Endothelial cell of umbilical vein (primary cell): ENCODE data around the gene SYT14. TPM values are rescaled to one million over a fixed set of nuclear protein-coding genes. Genes with fewer than 3 reads are reported as not detected.
"Not testable (repeated sequence)": the region's sequence is repeated elsewhere in the genome, so short reads cannot be mapped to it uniquely, and the experiment has no call there.

ENCODE experiments used
- BruUV-seq: library from RNA; stranded (reverse); fragments of 400-500 nt; replicated peaks from 2 replicates; lab custom pipeline; 2021; lab: Mats Ljungman, UMichigan
- CTCF ChIA-PET: fragments of 300-600, 350-600 bp; sonication (Branson Sonifier 250); formaldehyde crosslinking; loops from one replicate; lab custom pipeline; 2021; ENCODE audit warnings: antibody characterized with exemption, inconsistent platforms; lab: Charles Lee
- POLR2A ChIA-PET: fragments of 300-600, 350-600 bp; sonication (Branson Sonifier 250); formaldehyde crosslinking; loops from one replicate; lab custom pipeline; 2021; ENCODE audit warnings: antibody characterized with exemption, inconsistent platforms; lab: Charles Lee
- DNase-seq: peaks from one replicate; pipeline ENCODE4 v3.0.0-alpha.2; 2011; ENCODE audit warnings: low read depth, low spot score
- FAIRE-seq: peaks from 2 replicates; lab custom pipeline; 2011; peaks lifted over from hg19 to GRCh38; lab: Jason Lieb, UNC
- H2AFZ ChIP-seq: 2 replicates; pipeline ENCODE4 v1.6.0; 2012; ENCODE audit warnings: low read depth, low read length, control low read depth, inconsistent platforms
- H3K27ac ChIP-seq: 2 replicates; pipeline ENCODE4 v1.5.1; 2011; ENCODE audit warnings: low read depth, mild to moderate bottlenecking, control low read depth, low read length, moderate library complexity; ENCODE audit not compliant: insufficient read depth
- H3K27me3 ChIP-seq, 2 experiments: 2 replicates each; pipeline versions ENCODE4 v1.6.0 to v1.6.1; 2011; ENCODE audit warnings: low read length in 2 of 2, mixed read lengths in 1 of 2; ENCODE audit not compliant: control insufficient read depth in 2 of 2, insufficient read depth in 2 of 2
- H3K36me3 ChIP-seq, 2 experiments: 2 replicates in 1 of 2; 3 replicates in 1 of 2; pipeline ENCODE4 v1.5.1; 2011; ENCODE audit warnings: low read length in 2 of 2, mild to moderate bottlenecking in 1 of 2, moderate library complexity in 1 of 2; ENCODE audit not compliant: control insufficient read depth in 2 of 2, insufficient read depth in 2 of 2; ENCODE audit errors: extremely low read depth in 1 of 2
- H3K4me1 ChIP-seq: 3 replicates; pipeline ENCODE4 v1.5.1; 2011; ENCODE audit warnings: mild to moderate bottlenecking, low read length; ENCODE audit not compliant: control insufficient read depth, insufficient read depth; ENCODE audit errors: extremely low read depth
- H3K4me2 ChIP-seq: 2 replicates; pipeline ENCODE4 v1.6.1; 2011; ENCODE audit warnings: low read length, control low read depth, mixed read lengths; ENCODE audit not compliant: insufficient read depth
- H3K4me3 ChIP-seq, 3 experiments: fragments of 200-600 bp in 1 of 3; sonication (generic), shearing (Covaris generic) in 1 of 3; replicated peaks in 1 of 3; 2 replicates each; pipeline ENCODE4 v1.5.1; 2011 to 2016; ENCODE audit warnings: control low read depth in 3 of 3, low read length in 3 of 3, mild to moderate bottlenecking in 2 of 3, inconsistent platforms in 1 of 3, low read depth in 1 of 3, moderate library complexity in 1 of 3; ENCODE audit not compliant: insufficient read depth in 1 of 3
- H3K79me2 ChIP-seq: 2 replicates; pipeline ENCODE4 v1.6.0; 2012; ENCODE audit warnings: low read length, inconsistent platforms; ENCODE audit not compliant: control insufficient read depth, insufficient read depth
- H3K9ac ChIP-seq: replicated peaks from 2 replicates; pipeline ENCODE3; 2011; ENCODE audit warnings: low read length, control low read depth; ENCODE audit not compliant: insufficient read depth; ENCODE audit errors: extremely low read depth
- H3K9me1 ChIP-seq: replicated peaks from 3 replicates; pipeline ENCODE4 v1.6.0; 2011; ENCODE audit warnings: mild to moderate bottlenecking, low read length; ENCODE audit not compliant: control insufficient read depth, insufficient read depth; ENCODE audit errors: extremely low read depth
- H3K9me3 ChIP-seq: replicated peaks from 2 replicates; pipeline ENCODE4 v1.5.1; 2012; ENCODE audit warnings: low read length, inconsistent platforms; ENCODE audit not compliant: control insufficient read depth, insufficient read depth
- H4K20me1 ChIP-seq: replicated peaks from 2 replicates; pipeline ENCODE3; 2011; ENCODE audit warnings: mild to moderate bottlenecking, low read length; ENCODE audit not compliant: control insufficient read depth, insufficient read depth; ENCODE audit errors: extremely low read depth
- CTCF ChIP-seq, 2 donors: IDR thresholded peaks; 1 replicate in 1 of 2; 2 replicates in 1 of 2; pipeline ENCODE4 v1.5.1; 2011; ENCODE audit warnings: low read length in 2 of 2, mild to moderate bottlenecking in 2 of 2, moderate library complexity in 2 of 2, control low read depth in 1 of 2, inconsistent platforms in 1 of 2, low read depth in 1 of 2; ENCODE audit not compliant: insufficient read depth in 1 of 2; ENCODE audit errors: extremely low read depth in 1 of 2
- EZH2 ChIP-seq: IDR thresholded peaks from 2 replicates; pipeline ENCODE4 v1.6.1; 2012; ENCODE audit warnings: borderline replicate concordance, low read depth, mild to moderate bottlenecking, moderate library complexity, low read length, inconsistent platforms; ENCODE audit not compliant: severe bottlenecking
- FOS ChIP-seq: IDR thresholded peaks from 2 replicates; pipeline ENCODE4 v1.6.1; 2011; ENCODE audit warnings: mild to moderate bottlenecking, low read length, moderate library complexity, borderline replicate concordance; ENCODE audit not compliant: insufficient read depth
- GATA2 ChIP-seq: IDR thresholded peaks from 2 replicates; pipeline ENCODE4 v1.7.0; 2011; ENCODE audit warnings: low read depth, mild to moderate bottlenecking, moderate library complexity, mixed read lengths, low read length; ENCODE audit not compliant: insufficient read length, insufficient read depth
- JUN ChIP-seq: IDR thresholded peaks from 2 replicates; pipeline ENCODE4 v1.6.1; 2011; ENCODE audit warnings: borderline replicate concordance, low read depth; ENCODE audit not compliant: insufficient read length, insufficient read depth
- MAX ChIP-seq: IDR thresholded peaks from 2 replicates; pipeline ENCODE4 v1.6.1; 2011; ENCODE audit not compliant: insufficient read depth, insufficient read length
- POLR2A ChIP-seq: IDR thresholded peaks from 2 replicates; pipeline ENCODE4 v1.6.1; 2012; ENCODE audit warnings: low read depth, mild to moderate bottlenecking, control low read depth, low read length
- POLR2AphosphoS5 ChIP-seq: IDR thresholded peaks from 2 replicates; pipeline ENCODE4 v1.6.1; 2012; ENCODE audit warnings: low read depth, mild to moderate bottlenecking, control low read depth, low read length, moderate library complexity; ENCODE audit not compliant: insufficient read depth
- dilution Hi-C: fragments of 300-500 bp; cut with MboI; formaldehyde crosslinking; loops from one replicate; pipeline ENCODE4 v1.15.0; 2019; ENCODE audit warnings: low sequenced_read_pairs; ENCODE audit not compliant: extremely low pct_ligation_motif_present
- intact Hi-C: fragments of 100-400 bp; cut with micrococcal nuclease; formaldehyde crosslinking; loops from one replicate; pipeline ENCODE4 v1.10.0; 2022
- polyA plus RNA-seq, 4 experiments: library from polyadenylated mRNA; depleted of rRNA in 3 of 4; stranded (reverse) in 3 of 4; unstranded in 1 of 4; fragments of >200 nt; gene quantifications; 2 replicates each; pipeline versions ENCODE4 v1.2.1 to v1.2.3, GENCODE V29; 2011 to 2012; ENCODE audit warnings: missing spikeins in 1 of 4
- total RNA-seq: library from RNA; stranded (reverse); gene quantifications from 2 replicates; pipeline ENCODE4 v1.2.3, GENCODE V29; 2021

Gene SYT14
- total and polyA plus RNA-seq, 2 donors (not counting 3 experiments of a cell fraction or from before 2014, with no cell fraction given) = 0.08 to 0.18 TPM

GRCh38 chr1:209911746-209912145 is 26.3 kb upstream of the SYT14 start:
- no TSS peak for BruUV-seq
- TF ChIP-seq POLR2AphosphoS5 = no peak
- no peak for TF ChIP-seq GATA2
- no peak for TF ChIP-seq POLR2A
- no peak for TF ChIP-seq JUN
- TF ChIP-seq EZH2 = no peak
- no peak for TF ChIP-seq CTCF (IDR thresholded peaks at IDR 0.05; ENCODE audit: extremely low read depth in 1 of 2, insufficient read depth in 1 of 2, low read depth in 1 of 2, low read length in 2 of 2)
- dilution Hi-C loops (no loop called here), intact Hi-C loops (no loop called here)
- Histone ChIP-seq H3K9me3 (no peaks in the 10 kb centered on the region), H4K20me1 (no peaks in the 10 kb centered on the region), H2AFZ (no peak overlapping the region), H3K4me1 (no peaks in the 10 kb centered on the region), H3K27me3 (no peaks in the 10 kb centered on the region), H3K4me3 (no peak overlapping the region), H3K9ac (no peak overlapping the region), H3K79me2 (no peaks in the 10 kb centered on the region), H3K9me1 (no peaks in the 10 kb centered on the region), H3K4me2 (no peak overlapping the region), H3K27ac (no peak overlapping the region), H3K36me3 (no peaks in the 10 kb centered on the region)
- FAIRE-seq (no peak), DNase-seq (no peak)
- CTCF ChIA-PET = interaction anchor here (1.4 kb wide), 1 partner anchor 30 kb away, joined by 3 read pairs; no protein-coding TSS in a partner anchor
- POLR2A ChIA-PET = no interaction called here

- H2AFZ ChIP-seq = no peak overlapping the region
- DNase-seq (no peak), FAIRE-seq (no peak)
- H3K27me3 ChIP-seq = no peaks in the 10 kb centered on the region
- H4K20me1 ChIP-seq = no peaks in the 10 kb centered on the region
- POLR2A ChIA-PET = no interaction called here
- dilution Hi-C loops (no loop called here), intact Hi-C loops (no loop called here)
- H3K27ac ChIP-seq = no peak overlapping the region
- no peak overlapping the region for H3K9ac ChIP-seq
- no peak overlapping the region for H3K4me3 ChIP-seq
- H3K4me2 ChIP-seq = no peak overlapping the region
- CTCF ChIA-PET = interaction anchor here (1.0 to 1.4 kb wide), 3 partner anchors 8 to 346 kb away, joined by 3 to 8 read pairs (median 3); no protein-coding TSS in a partner anchor
- no peaks in the 10 kb centered on the region for H3K79me2 ChIP-seq
- no peaks in the 10 kb centered on the region for H3K36me3 ChIP-seq
- no peak for TF ChIP-seq POLR2AphosphoS5
- TF ChIP-seq FOS = no peak
- TF ChIP-seq POLR2A = no peak
- TF ChIP-seq GATA2 = no peak
- no peak for TF ChIP-seq JUN
- TF ChIP-seq MAX = no peak
- no TSS peak for BruUV-seq
- no peaks in the 10 kb centered on the region for H3K9me1 ChIP-seq
- no peaks in the 10 kb centered on the region for H3K4me1 ChIP-seq
- H3K9me3 ChIP-seq = no peaks in the 10 kb centered on the region
Observed at GRCh38 chr1:209912306-209912705, 25.7 kb upstream of the SYT14 start.

- dilution Hi-C loops, H3K9me3 ChIP-seq, H3K4me2 ChIP-seq, CTCF ChIA-PET, H3K9ac ChIP-seq, intact Hi-C loops, H3K9me1 ChIP-seq, H2AFZ ChIP-seq, DNase-seq, POLR2A ChIA-PET, H3K27me3 ChIP-seq, H3K36me3 ChIP-seq, H3K4me3 ChIP-seq, FAIRE-seq, H3K79me2 ChIP-seq, BruUV-seq, H4K20me1 ChIP-seq, H3K27ac ChIP-seq, H3K4me1 ChIP-seq: not testable (repeated sequence)
Observed at GRCh38 chr1:209919637-209920036, 18.4 kb upstream of the SYT14 start.
